Measurements from ENCODE around the gene CLIC6.

Gene CLIC6

DNA sequence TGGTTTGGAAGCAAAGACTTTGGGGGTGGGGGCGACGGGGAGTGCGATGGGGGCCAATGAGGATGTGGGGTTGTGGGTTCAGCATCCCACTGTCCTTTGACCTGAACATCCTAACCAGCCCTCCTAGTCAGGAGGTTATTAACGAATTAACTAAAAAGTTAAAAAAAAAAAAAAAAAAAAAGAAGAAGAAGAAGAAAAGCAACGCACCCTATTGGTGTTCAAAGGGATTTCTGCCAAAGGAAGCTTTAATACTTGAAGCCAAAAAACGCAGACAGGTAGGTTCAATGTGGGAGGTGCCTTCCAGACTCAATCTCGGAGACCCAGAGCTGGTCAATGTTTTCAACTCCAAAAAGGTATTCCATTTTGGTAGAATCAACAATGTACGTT lies 2.2 kb downstream of the CLIC6 start:
- Mint-ChIP-seq H3K27me3 (ENCODE audit: low read depth) (peaks cover 60% of the 10 kb centered on the region), H3K4me3 (peak overlapping the region; percentile 47), H3K9me3 (no peaks in the 10 kb centered on the region), H3K4me1 (ENCODE audit: low read depth) (peaks cover 6% of the 10 kb centered on the region), H3K27ac (no peak overlapping the region), H3K36me3 (ENCODE audit: low read depth) (no peaks in the 10 kb centered on the region)
- no peak for DNase-seq (ENCODE audit: low spot score)

- Mint-ChIP-seq H3K27me3 (ENCODE audit: low read depth) (peaks cover 62% of the 10 kb centered on the region), H3K27ac (no peak overlapping the region), H3K4me1 (ENCODE audit: low read depth) (peaks cover 6% of the 10 kb centered on the region), H3K36me3 (ENCODE audit: low read depth) (no peaks in the 10 kb centered on the region), H3K4me3 (no peak overlapping the region), H3K9me3 (no peaks in the 10 kb centered on the region)
- no peak for DNase-seq (ENCODE audit: low spot score)
These were observed 2.7 kb downstream of the CLIC6 start for GRCh38 chr21:34671462-34671861.

DNA sequence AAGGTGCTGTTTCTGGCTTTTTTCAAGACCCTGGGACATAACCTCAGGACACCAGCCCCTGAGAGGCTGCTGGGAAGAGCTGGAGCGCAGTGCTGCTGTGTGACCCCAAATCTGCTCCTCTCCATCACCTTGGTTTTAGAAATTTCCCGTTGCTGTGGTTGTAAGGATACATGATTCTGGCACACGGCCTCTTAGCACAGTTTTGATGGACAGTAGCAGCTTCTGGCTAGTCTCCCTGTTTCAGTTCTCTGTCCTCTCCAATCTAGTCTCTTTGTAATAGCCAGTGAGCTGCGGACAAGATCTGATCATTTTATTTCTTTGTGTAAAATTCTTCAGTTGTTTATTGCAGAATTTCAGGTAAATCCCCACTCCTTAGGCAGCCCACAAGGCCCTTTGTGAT lies 3.1 kb downstream of the CLIC6 start:
- no peaks in the 10 kb centered on the region for H3K36me3 Mint-ChIP-seq (ENCODE audit: low read depth)
- no peaks in the 10 kb centered on the region for H3K9me3 Mint-ChIP-seq
- no peak overlapping the region for H3K4me3 Mint-ChIP-seq
- H3K27ac Mint-ChIP-seq = no peak overlapping the region
- no peak for DNase-seq (ENCODE audit: low spot score)
- H3K4me1 Mint-ChIP-seq (ENCODE audit: low read depth) = peaks cover 6% of the 10 kb centered on the region
- peaks cover 60% of the 10 kb centered on the region for H3K27me3 Mint-ChIP-seq (ENCODE audit: low read depth)

- H3K4me1 Mint-ChIP-seq (ENCODE audit: low read depth) = peaks cover 6% of the 10 kb centered on the region
- H3K9me3 Mint-ChIP-seq = no peaks in the 10 kb centered on the region
- peaks cover 50% of the 10 kb centered on the region for H3K27me3 Mint-ChIP-seq (ENCODE audit: low read depth)
- DNase-seq (ENCODE audit: low spot score) = no peak
- no peak overlapping the region for H3K27ac Mint-ChIP-seq
- no peaks in the 10 kb centered on the region for H3K36me3 Mint-ChIP-seq (ENCODE audit: low read depth)
- H3K4me3 Mint-ChIP-seq = no peak overlapping the region
These were observed 4.2 kb downstream of the CLIC6 start for GRCh38 chr21:34673006-34673405.

DNA sequence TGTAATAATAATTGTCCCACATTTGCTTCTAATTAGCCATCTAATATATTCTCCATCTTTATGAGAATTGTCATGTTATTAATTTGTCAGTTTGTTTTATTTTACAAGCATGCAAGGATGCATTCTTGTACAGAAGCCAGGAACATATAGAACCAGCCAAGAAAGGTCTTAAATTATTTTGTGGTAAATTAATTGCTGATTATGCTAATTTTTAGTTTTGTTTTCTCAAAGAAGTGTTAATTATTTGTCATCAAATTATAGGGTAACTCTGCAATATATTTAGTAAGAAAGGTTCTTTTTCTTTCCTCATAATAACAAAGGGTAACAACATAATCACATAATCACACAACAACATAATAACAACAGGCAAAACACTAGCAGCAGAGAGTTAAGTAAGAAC lies 5.7 kb downstream of the CLIC6 start:
- no peak overlapping the region for H3K27ac Mint-ChIP-seq
- no peak for DNase-seq (ENCODE audit: low spot score)
- H3K4me3 Mint-ChIP-seq = no peak overlapping the region
- H3K27me3 Mint-ChIP-seq (ENCODE audit: low read depth) = peaks cover 40% of the 10 kb centered on the region
- H3K36me3 Mint-ChIP-seq (ENCODE audit: low read depth) = no peaks in the 10 kb centered on the region
- no peaks in the 10 kb centered on the region for H3K9me3 Mint-ChIP-seq
- H3K4me1 Mint-ChIP-seq (ENCODE audit: low read depth) = peaks cover 6% of the 10 kb centered on the region

- peaks cover 5% of the 10 kb centered on the region for H3K9me3 Mint-ChIP-seq
These were observed 7.1 kb downstream of the CLIC6 start for GRCh38 chr21:34675871-34676270.

DNA sequence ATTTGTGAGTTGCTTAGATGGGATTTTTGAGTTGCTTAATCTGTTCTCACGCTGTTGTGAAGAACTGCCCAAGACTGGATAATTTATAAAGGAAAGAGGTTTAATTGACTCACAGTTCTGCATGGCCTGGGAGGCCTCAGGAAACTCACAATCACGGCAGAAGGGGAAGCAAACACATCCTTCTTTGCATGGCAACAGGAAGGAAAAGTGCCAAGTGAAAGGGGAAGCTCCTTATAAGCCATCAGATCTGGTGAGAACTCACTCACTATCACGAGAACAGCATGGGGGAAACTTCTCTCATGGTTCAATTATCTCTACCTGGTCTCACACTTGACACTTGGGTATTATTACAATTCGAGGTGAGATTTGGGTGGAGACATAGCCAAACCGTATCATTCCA lies 10.3 kb downstream of the CLIC6 start:
- Mint-ChIP-seq H3K4me1 (ENCODE audit: low read depth) (no peaks in the 10 kb centered on the region), H3K36me3 (ENCODE audit: low read depth) (peaks cover 2% of the 10 kb centered on the region), H3K27me3 (ENCODE audit: low read depth) (peaks cover 22% of the 10 kb centered on the region), H3K9me3 (peaks cover 19% of the 10 kb centered on the region), H3K4me3 (no peak overlapping the region), H3K27ac (no peak overlapping the region)
- no peak for DNase-seq (ENCODE audit: low spot score)

More at GRCh38 chr21:34675871-34676270, 7.1 kb downstream of the CLIC6 start:
- Mint-ChIP-seq H3K4me1 (ENCODE audit: low read depth) (peaks cover 4% of the 10 kb centered on the region), H3K4me3 (no peak overlapping the region), H3K27ac (no peak overlapping the region), H3K27me3 (ENCODE audit: low read depth) (peaks cover 42% of the 10 kb centered on the region), H3K36me3 (ENCODE audit: low read depth) (no peaks in the 10 kb centered on the region)
- DNase-seq (ENCODE audit: low spot score) = no peak

GRCh38 chr21:34684174-34684876 lies 15.5 kb downstream of the CLIC6 start:
- DNase-seq (ENCODE audit: low spot score) = no peak
- Mint-ChIP-seq H3K36me3 (ENCODE audit: low read depth) (peaks cover 2% of the 10 kb centered on the region), H3K9me3 (peaks cover 19% of the 10 kb centered on the region), H3K4me1 (ENCODE audit: low read depth) (no peaks in the 10 kb centered on the region), H3K27ac (no peak overlapping the region), H3K4me3 (no peak overlapping the region), H3K27me3 (ENCODE audit: low read depth) (peaks cover 21% of the 10 kb centered on the region)

GRCh38 chr21:34687065-34687464 lies 18.3 kb downstream of the CLIC6 start:
- Mint-ChIP-seq H3K4me3 (no peak overlapping the region), H3K36me3 (ENCODE audit: low read depth) (no peaks in the 10 kb centered on the region), H3K4me1 (ENCODE audit: low read depth) (no peaks in the 10 kb centered on the region), H3K27ac (no peak overlapping the region), H3K9me3 (peaks cover 1% of the 10 kb centered on the region), H3K27me3 (ENCODE audit: low read depth) (peaks cover 28% of the 10 kb centered on the region)
- no peak for DNase-seq (ENCODE audit: low spot score)

GRCh38 chr21:34687745-34688144 lies 19.0 kb downstream of the CLIC6 start:
- DNase-seq (ENCODE audit: low spot score) = no peak
- Mint-ChIP-seq H3K36me3 (ENCODE audit: low read depth) (no peaks in the 10 kb centered on the region), H3K27me3 (ENCODE audit: low read depth) (peaks cover 33% of the 10 kb centered on the region), H3K9me3 (no peaks in the 10 kb centered on the region), H3K4me3 (no peak overlapping the region), H3K27ac (no peak overlapping the region), H3K4me1 (ENCODE audit: low read depth) (no peaks in the 10 kb centered on the region)

DNA sequence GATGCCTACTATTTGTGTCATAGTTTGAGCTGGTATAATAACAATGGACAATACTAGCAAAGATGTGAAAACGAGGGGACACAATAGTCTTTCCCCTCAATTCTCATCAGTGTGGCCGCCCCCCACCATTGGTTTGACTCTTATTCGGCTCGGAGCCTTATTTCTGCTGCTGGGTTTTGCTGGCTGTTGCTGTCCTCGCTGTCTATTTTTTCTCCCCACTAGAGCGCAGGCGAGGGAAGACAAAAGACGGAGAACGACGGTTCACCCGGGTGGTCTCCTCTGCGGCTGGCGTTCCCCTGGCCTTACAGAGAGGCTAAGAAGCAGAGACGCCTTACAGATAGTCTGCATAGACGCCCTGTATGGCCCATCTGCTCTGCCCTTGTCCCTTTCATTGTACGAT lies 19.4 kb downstream of the CLIC6 start:
- no peak overlapping the region for H3K27ac Mint-ChIP-seq
- DNase-seq (ENCODE audit: low spot score) = no peak
- H3K36me3 Mint-ChIP-seq (ENCODE audit: low read depth) = no peaks in the 10 kb centered on the region
- no peaks in the 10 kb centered on the region for H3K9me3 Mint-ChIP-seq
- peaks cover 2% of the 10 kb centered on the region for H3K4me1 Mint-ChIP-seq (ENCODE audit: low read depth)
- H3K27me3 Mint-ChIP-seq (ENCODE audit: low read depth) = peaks cover 33% of the 10 kb centered on the region
- H3K4me3 Mint-ChIP-seq = no peak overlapping the region

- Mint-ChIP-seq H3K4me3 (no peak overlapping the region), H3K4me1 (ENCODE audit: low read depth) (peaks cover 2% of the 10 kb centered on the region), H3K36me3 (ENCODE audit: low read depth) (no peaks in the 10 kb centered on the region), H3K27ac (no peak overlapping the region), H3K9me3 (no peaks in the 10 kb centered on the region), H3K27me3 (ENCODE audit: low read depth) (peaks cover 31% of the 10 kb centered on the region)
- DNase-seq (ENCODE audit: low spot score) = no peak
These were observed 19.9 kb downstream of the CLIC6 start for GRCh38 chr21:34688715-34689114.

- peaks cover 25% of the 10 kb centered on the region for H3K27me3 Mint-ChIP-seq (ENCODE audit: low read depth)
- peaks cover 2% of the 10 kb centered on the region for H3K4me1 Mint-ChIP-seq (ENCODE audit: low read depth)
These were observed 21.4 kb downstream of the CLIC6 start for GRCh38 chr21:34690041-34690792.

GRCh38 chr21:34690793-34691175 lies 22.0 kb downstream of the CLIC6 start:
- no peak for DNase-seq (ENCODE audit: low spot score)
- H3K27ac Mint-ChIP-seq = no peak overlapping the region
- H3K4me1 Mint-ChIP-seq (ENCODE audit: low read depth) = peaks cover 2% of the 10 kb centered on the region
- peaks cover 25% of the 10 kb centered on the region for H3K27me3 Mint-ChIP-seq (ENCODE audit: low read depth)
- H3K36me3 Mint-ChIP-seq (ENCODE audit: low read depth) = no peaks in the 10 kb centered on the region
- no peak overlapping the region for H3K4me3 Mint-ChIP-seq
- no peaks in the 10 kb centered on the region for H3K9me3 Mint-ChIP-seq

More at GRCh38 chr21:34690041-34690792, 21.4 kb downstream of the CLIC6 start:
- no peak overlapping the region for H3K27ac Mint-ChIP-seq
- H3K9me3 Mint-ChIP-seq = no peaks in the 10 kb centered on the region
- no peak for DNase-seq (ENCODE audit: low spot score)
- no peak overlapping the region for H3K4me3 Mint-ChIP-seq
- no peaks in the 10 kb centered on the region for H3K36me3 Mint-ChIP-seq (ENCODE audit: low read depth)

Data from T-helper 2 cell treated with Interferon-gamma antibody and Interleukin-4, amounts not matched to agents 5 μg/mL and 100 μg/mL, for 36 hours (primary cell).